Brain pericyte (primary cell): ENCODE measurements around the gene LRRC3B.

Source experiments
- DNase-seq: peaks from one replicate; pipeline ENCODE4 v3.0.0-alpha.2; 2012; ENCODE audit warnings: low read depth, low spot score

The LRRC3B gene

GRCh38 chr3:26630669-26631389 is 8.3 kb downstream of the LRRC3B start:
- no peak for DNase-seq

GRCh38 chr3:26631390-26631738 is 8.8 kb downstream of the LRRC3B start:
- DNase-seq = no peak

DNA sequence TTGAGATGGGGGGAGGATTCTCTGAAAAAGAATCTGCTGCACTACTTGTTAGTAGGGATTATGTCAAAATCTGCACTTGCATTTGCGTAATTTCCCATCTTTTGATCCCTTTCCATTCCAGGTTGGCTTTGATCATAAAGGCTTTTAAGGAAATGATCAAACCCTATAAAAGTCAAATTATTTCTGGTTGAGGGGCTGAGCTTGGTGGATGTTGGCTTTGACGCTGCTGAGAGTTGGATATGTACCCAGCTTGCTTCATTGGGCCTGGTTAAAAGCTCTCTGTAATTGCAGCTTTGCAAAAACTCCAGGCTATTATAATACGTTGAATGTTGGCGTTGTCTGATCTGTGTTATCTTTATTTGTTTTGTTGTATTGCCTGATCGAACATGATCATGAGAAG is 12.0 kb downstream of the LRRC3B start:
- no peak for DNase-seq

DNA sequence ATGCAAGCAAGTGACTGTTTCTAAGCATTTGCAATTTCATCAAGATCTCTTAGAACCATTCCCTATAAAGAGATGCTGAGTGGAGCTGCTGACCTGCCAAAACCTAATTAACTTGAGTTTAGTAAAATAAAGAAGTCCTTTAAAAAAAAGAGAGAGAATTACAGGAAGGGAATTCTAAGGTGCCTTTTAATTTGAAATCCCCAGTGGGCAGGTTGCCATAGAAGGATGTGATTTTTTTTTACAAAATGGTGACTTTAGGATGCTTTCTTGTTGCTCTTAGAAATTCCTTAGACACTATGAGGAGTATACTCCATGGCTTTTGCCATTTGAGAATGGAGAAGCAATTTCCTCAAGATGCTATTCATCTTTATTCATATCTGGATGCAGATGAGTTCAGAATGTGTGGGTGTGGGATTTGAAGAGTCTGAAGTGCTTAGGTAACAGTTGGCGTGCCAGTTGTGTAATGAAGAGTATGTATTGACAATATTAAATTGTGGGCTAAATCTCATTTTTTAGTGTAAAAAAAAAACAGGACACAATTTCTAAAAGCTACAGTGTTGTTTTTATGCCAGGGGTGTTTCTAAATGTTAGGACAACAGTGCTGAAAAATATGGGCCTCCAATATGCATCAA is 13.6 kb downstream of the LRRC3B start:
- no peak for DNase-seq

DNA sequence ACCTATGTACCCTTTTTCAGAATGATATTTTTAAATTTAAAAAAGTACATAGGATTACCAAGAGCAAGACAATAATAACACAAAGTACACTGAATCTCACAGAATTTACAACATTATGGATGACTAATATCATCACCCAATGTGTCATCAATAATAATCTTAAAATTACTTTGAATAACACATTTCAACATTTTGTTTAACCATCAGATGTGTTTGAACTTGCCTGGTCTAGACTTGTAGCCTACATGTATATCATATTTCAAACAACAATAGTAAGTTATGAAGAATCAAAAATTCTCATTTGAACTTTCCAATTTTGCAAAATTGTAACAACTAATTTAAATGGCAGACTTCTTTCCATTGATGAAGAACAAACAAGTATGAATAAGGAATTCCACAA is 15.1 kb downstream of the LRRC3B start:
- no peak for DNase-seq

DNA sequence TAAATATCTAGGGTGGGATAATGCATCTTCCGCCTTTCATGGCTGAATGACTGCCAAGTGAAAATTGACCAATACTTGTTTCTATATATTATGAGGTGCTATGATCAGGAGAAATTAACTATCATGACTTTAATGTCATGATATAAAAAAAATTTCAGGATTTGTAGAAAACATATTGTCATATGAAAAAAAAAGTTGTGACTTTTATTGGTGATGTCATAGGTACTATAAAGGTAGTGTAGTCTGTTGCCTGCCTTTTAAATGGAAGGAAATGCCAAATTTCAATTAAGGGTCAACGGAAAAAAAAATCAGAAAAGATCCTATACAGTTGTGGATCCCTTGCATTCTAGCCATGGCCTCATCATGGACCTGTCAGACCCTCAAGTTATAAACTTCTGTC is 15.5 kb downstream of the LRRC3B start:
- no peak for DNase-seq

GRCh38 chr3:26639339-26639738 is 16.8 kb downstream of the LRRC3B start:
- DNase-seq = no peak

- no peak for DNase-seq
Measured at GRCh38 chr3:26647078-26647477, 24.5 kb downstream of the LRRC3B start.

DNA sequence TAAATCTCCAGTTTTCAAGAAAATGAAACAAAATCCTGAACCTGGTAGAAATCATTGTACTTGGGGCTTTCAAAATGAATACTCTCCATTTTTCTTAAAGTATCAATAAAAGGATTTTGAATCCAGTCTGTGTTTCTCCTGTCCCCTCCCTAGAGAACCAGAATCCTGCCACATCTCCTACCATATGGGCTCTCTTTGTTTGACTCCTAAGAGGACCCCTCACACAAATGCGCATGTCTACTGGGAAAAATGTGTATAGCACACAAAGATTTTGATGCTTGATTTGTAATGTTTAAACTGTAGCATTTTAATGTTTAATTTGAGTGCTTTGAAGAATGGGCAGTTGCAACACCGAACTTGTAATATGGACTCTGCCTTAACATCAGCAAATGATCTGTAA is 25.9 kb downstream of the LRRC3B start:
- no peak for DNase-seq

DNA sequence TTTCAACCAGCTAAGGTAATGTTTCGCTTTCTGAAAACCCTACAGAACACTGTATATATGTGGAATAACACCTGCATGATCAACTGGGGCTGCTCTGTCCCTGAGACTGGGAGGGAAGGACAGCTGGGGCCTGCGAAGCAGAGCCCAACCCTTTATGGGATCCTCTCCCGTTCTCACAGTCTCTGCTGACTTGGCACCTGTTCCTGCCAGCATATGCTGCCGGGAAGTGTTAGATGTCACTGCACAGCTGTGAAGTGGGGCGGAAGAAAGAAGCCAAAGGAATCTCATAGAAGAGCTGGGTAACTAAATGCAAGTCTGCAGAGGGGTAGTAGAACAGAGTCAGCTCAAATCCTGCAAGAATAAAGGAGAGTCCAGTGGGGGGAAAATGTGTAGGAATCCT is 29.6 kb downstream of the LRRC3B start:
- DNase-seq = no peak

DNA sequence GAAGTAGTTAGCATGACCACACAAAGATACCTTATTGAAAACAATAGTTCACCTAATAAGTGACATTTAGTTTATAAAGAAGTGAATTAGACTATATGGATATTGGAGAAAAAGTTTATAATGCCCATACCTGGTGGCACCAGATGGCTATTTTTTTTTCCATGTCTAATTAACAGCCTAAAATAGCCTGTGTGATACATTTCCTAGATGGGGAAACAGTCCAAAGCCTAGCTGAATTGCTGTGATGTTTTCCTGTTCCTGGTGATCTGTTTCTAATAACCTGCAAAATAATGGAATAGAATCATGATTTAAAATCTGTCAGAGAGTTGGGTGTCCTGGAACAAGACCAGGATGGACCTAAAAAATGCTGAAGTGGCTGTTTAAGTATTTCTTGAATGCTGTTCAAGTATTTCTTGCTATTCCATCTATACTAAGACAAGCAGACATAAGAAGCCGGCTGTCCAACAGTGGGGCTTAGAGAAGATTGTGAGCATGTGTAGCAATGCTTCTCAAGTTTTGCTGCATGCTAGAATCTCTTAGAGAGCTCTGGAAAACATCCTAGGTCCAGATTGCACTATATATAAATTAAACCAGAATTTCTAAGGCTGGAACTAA is 31.3 kb downstream of the LRRC3B start:
- DNase-seq = no peak

DNA sequence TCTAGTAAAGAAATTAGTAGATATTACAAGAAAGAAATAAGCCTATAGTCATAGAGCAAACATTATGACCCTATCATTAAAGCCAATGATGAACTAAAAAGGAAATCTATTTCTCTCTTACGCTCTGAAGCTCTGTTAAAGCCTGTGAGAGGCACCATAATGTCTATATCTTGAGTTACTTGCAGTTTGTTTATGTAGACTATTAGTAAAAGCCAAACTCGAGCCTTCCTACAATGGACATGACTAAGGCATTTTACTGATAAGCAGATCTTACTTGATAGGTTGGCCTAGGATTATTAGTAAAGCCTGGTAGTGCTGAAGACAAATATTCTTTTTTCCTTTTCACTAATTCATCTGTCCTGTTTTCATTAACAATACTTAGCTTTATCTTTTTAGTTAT is 32.7 kb downstream of the LRRC3B start:
- no peak for DNase-seq

DNA sequence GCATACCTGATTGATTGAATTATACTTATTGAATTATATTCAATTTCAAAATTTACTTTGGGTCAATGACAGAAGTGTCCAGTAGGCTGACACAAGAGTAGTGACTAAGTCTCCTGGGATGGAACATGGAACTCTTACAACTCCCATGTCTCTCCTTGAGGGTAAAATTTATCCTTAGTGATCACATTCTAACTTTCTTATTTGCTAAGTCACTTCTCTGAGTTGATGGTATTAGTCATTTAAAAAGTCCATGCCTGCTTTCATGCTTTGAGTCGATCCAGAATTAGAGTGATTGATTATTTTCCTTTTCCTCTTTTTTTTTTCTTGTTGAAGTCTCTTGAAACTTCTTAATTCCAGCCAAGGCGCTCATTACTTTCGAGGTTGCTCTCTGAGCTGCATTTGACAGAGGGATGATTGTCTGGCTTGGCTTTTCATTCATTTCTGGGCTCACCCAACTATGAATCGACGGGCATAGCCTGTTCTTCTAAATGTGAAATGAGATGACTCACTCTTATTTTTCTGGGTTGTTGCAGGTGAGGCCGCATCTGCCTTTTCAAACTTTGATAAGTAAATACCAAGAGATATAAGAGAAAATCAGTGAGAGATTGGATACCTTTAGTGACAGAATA is 34.9 kb downstream of the LRRC3B start:
- no peak for DNase-seq

GRCh38 chr3:26668171-26668570 is 45.6 kb downstream of the LRRC3B start:
- no peak for DNase-seq

DNA sequence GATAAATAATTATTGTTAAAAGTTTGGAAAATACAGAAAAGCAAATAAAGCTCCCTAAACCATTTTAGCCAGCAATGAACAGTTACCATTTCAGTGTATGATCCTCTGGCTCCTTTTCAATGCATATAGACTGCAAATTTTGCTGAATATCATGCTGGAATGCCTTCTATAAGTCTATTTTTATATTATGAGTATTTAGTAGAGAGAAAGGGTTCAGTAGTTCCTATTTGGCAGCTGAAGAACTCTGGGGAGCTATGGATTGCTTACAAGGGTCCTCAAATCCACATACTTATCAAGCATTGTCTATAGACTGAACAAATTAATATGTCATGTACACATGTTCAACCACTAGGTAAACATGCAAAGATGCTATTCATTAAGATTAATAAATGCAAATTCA is 46.1 kb downstream of the LRRC3B start:
- DNase-seq = no peak

GRCh38 chr3:26675336-26675735 is 52.8 kb downstream of the LRRC3B start:
- DNase-seq = no peak

- no peak for DNase-seq
Measured at GRCh38 chr3:26681632-26682031, 59.1 kb downstream of the LRRC3B start.

DNA sequence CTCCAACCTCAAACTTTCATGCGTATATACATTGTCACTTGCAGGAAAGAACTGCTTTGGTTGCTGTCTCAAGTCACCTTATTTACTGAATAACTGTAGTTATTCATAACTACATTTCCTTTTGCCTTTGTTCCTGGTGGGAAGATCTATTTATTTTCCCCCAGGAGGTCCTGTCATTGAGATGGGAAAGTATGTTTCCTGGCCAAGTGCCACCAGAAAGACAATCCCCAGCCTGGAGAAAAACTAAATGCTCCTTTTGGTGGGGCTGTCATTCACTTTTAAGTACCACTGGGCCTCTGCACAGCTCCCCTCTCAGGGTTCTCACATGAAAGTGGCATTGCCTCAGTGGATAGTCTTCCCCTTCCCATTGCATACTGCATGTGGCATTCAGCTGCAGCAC is 59.8 kb downstream of the LRRC3B start:
- DNase-seq = no peak

DNA sequence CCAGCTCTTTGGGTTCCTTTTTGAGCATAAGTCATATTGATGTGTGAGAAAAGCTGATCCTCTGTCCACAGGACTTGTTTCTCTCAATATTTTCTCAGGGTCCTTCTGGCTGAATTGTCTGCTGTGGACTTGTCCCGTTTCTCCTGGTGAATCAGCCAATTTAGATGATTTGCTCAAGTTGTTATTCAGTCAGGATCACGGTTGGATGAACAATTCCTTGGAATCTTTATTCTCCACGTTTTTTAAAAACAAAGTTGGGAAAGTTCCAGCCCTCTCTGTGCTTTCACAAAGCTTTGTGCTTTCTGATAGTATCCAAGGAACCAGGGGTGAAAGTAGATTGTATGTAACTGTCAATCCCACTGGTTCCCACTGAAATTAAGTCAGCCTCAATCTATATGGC is 61.3 kb downstream of the LRRC3B start:
- no peak for DNase-seq

DNA sequence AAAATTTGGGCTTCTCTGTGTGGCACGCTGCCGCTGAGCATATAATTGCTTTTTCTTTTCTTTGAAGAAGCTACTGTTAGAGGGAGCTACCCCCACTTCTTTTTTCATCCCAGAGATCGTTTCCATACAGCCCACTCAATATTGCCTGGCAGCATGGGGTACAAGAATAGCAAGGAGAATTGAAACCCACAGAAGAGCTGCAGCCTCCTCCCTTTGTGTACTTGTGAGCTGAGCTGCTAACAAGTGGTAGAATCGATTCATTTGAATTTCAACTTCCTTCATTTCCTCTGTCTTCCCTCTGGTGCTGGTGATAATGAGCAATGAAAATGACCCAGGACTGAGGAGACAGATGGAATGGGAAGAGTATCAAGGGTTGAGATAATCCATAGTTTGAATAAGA is 64.9 kb downstream of the LRRC3B start:
- no peak for DNase-seq

DNA sequence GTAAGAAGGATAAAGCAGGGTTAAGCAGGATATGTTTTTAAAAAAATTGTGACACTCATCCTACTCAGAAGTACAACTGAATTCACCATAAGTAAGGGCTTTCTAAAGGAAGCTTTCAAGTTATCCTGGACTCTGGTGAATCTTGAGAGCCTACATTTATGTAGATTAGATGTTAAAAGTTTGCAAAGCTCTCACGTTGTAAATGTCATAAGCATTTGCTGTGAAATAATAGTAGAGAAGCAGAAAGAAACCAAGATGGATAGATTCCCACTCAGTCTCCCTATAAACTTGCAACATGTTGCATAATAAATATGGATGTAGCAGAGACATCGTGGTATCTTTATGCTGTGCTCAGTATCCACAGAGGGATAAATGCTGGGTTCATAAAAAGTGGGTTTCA is 77.0 kb downstream of the LRRC3B start:
- no peak for DNase-seq

GRCh38 chr3:26703519-26703918 is 80.9 kb downstream of the LRRC3B start:
- no peak for DNase-seq

DNA sequence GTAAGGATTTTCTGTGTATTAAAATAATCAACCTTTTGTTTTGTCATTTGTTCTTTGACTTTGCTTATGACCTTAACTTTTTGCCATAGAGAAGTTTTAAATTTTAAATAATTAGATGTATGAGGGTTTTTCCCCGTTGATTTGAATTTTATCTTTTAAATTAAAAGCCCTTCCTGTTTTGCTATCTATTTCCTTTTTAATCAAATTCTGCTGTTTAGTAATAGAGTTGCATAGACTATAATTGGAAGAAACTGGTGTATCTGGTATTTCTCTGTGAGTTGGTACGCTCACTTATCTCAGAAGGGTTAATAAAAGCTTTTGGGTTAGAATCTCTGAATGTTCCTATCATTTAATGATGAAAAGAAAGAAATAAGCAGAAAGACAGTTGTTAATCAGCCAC is 82.2 kb downstream of the LRRC3B start:
- no peak for DNase-seq
